Adipose tissue (tissue), 3 donors: Measurements from ENCODE around the gene NPFFR1. TPM values are rescaled to one million over a fixed set of nuclear protein-coding genes. Genes with fewer than 3 reads are reported as not detected.

ENCODE experiments used
- H3K27ac ChIP-seq: one replicate; pipeline ENCODE4 v1.5.1; 2013; ENCODE audit warnings: low read depth, low read length
- WGBS, 3 donors: extraction: QIAGEN DNeasy Blood & Tissue Kit; methylation state at CpG; one replicate each; pipeline ENCODE4 v1.1.7; 2013; 5-methylcytosine and 5-hydroxymethylcytosine counted together
- polyA plus RNA-seq, 3 donors: library from polyadenylated mRNA; stranded (reverse); fragments of 200-250 nt; gene quantifications; one replicate each; pipeline ENCODE4 v1.2.3, GENCODE V29; 2013
- donor health status: healthy with polysubstance abuse.
- donor health status: Bipolar disorder and iron deficiency.
- donor health status: healthy.

Gene NPFFR1
- polyA plus RNA-seq, 3 donors = under 0.01 to 0.11 (median 0.01) TPM

GRCh38 chr10:70296406-70296899 lies 12.6 kb upstream of the NPFFR1 start:
- H3K27ac ChIP-seq = no peak overlapping the region
- WGBS, 3 donors = 25 to 27% (median 27%) methylated on average over 12 of the region's 12 CpGs

- 75 to 94% (median 86%) methylated on average over 7 of the region's 7 CpGs for WGBS, 3 donors
- H3K27ac ChIP-seq = no peak overlapping the region
Measured at GRCh38 chr10:70295926-70296325, 12.1 kb upstream of the NPFFR1 start.

GRCh38 chr10:70295321-70295720 lies 11.5 kb upstream of the NPFFR1 start:
- WGBS, 3 donors = 85 to 89% (median 87%) methylated on average over 3 of the region's 3 CpGs
- no peak overlapping the region for H3K27ac ChIP-seq

GRCh38 chr10:70293169-70293843 lies 9.5 kb upstream of the NPFFR1 start:
- no peak overlapping the region for H3K27ac ChIP-seq
- WGBS, 3 donors = 62 to 73% (median 70%) methylated on average over 8 of the region's 8 CpGs

GRCh38 chr10:70292004-70292403 lies 8.2 kb upstream of the NPFFR1 start:
- no peak overlapping the region for H3K27ac ChIP-seq
- WGBS, 3 donors = 87 to 91% (median 91%) methylated on average over 5 of the region's 5 CpGs

- no peak overlapping the region for H3K27ac ChIP-seq
- 74 to 94% (median 87%) methylated on average over 7 of the region's 7 CpGs for WGBS, 3 donors
Measured at GRCh38 chr10:70289739-70290138, 5.9 kb upstream of the NPFFR1 start.

- no peak overlapping the region for H3K27ac ChIP-seq
- WGBS, 3 donors = 92 to 93% (median 92%) methylated on average over 6 of the region's 6 CpGs
Measured at GRCh38 chr10:70286616-70287015, 2.8 kb upstream of the NPFFR1 start.

- WGBS, 3 donors = 95 to 97% (median 97%) methylated on average over 2 of the region's 2 CpGs
- H3K27ac ChIP-seq = no peak overlapping the region
Measured at GRCh38 chr10:70285476-70285831, 1.6 kb upstream of the NPFFR1 start.

GRCh38 chr10:70284542-70285475 lies 1.0 kb upstream of the NPFFR1 start:
- 64 to 66% (median 64%) methylated on average over 4 of the region's 4 CpGs for WGBS, 3 donors
- H3K27ac ChIP-seq = no peak overlapping the region

GRCh38 chr10:70283071-70283444 lies 746 bp downstream of the NPFFR1 start:
- no peak overlapping the region for H3K27ac ChIP-seq
- WGBS, 3 donors = 72 to 86% (median 81%) methylated on average over 1 of the region's 1 CpG

- H3K27ac ChIP-seq = no peak overlapping the region
- WGBS, 3 donors = 81 to 87% (median 83%) methylated on average over 1 of the region's 1 CpG
Measured at GRCh38 chr10:70281609-70282008, 2.2 kb downstream of the NPFFR1 start.

- 77 to 93% (median 79%) methylated on average over 6 of the region's 6 CpGs for WGBS, 3 donors
Measured at GRCh38 chr10:70280099-70280498, 3.7 kb downstream of the NPFFR1 start.

GRCh38 chr10:70277396-70278030 lies 6.3 kb downstream of the NPFFR1 start:
- WGBS, 3 donors = 67 to 93% (median 73%) methylated on average over 3 of the region's 3 CpGs
- H3K27ac ChIP-seq = no peak overlapping the region

More at GRCh38 chr10:70280099-70280498, 3.7 kb downstream of the NPFFR1 start:
- H3K27ac ChIP-seq = no peak overlapping the region

- WGBS, 3 donors = 61 to 87% (median 69%) methylated on average over 2 of the region's 2 CpGs
- no peak overlapping the region for H3K27ac ChIP-seq
Measured at GRCh38 chr10:70274643-70275042, 9.2 kb downstream of the NPFFR1 start.

GRCh38 chr10:70272925-70273316 lies 10.9 kb downstream of the NPFFR1 start:
- no peak overlapping the region for H3K27ac ChIP-seq
- WGBS, 3 donors = 9 to 15% (median 12%) methylated on average over 4 of the region's 4 CpGs

GRCh38 chr10:70271996-70272924 lies 11.5 kb downstream of the NPFFR1 start:
- WGBS, 3 donors = 72 to 74% (median 73%) methylated on average over 17 of the region's 17 CpGs

GRCh38 chr10:70270952-70271351 lies 12.9 kb downstream of the NPFFR1 start:
- no peak overlapping the region for H3K27ac ChIP-seq
- WGBS, 3 donors = 71 to 89% (median 83%) methylated on average over 2 of the region's 2 CpGs

More at GRCh38 chr10:70271996-70272924, 11.5 kb downstream of the NPFFR1 start:
- no peak overlapping the region for H3K27ac ChIP-seq

- H3K27ac ChIP-seq = no peak overlapping the region
- 90 to 99% (median 98%) methylated on average over 3 of the region's 3 CpGs for WGBS, 3 donors
Measured at GRCh38 chr10:70269741-70270140, 14.1 kb downstream of the NPFFR1 start.
